Liver (tissue), 3 donors: ENCODE measurements around the gene BST1.
A peak's percentile ranks its signal among the peaks of the same experiment; 100 is the strongest.

ENCODE experiments used
- EGR1 ChIP-seq, 2 donors: IDR thresholded peaks; 2 replicates each; pipeline ENCODE4 v1.6.1; 2016 to 2018; ENCODE audit warnings: antibody characterized with exemption in 2 of 2, low read depth in 2 of 2
- FOXA1 ChIP-seq: IDR thresholded peaks from 2 replicates; pipeline ENCODE4 v1.6.1; 2016; ENCODE audit warnings: antibody characterized with exemption
- GABPA ChIP-seq, 2 donors: IDR thresholded peaks in 1 of 2; conservative IDR thresholded peaks in 1 of 2; 2 replicates each; pipeline ENCODE4 v1.6.1; 2016; ENCODE audit warnings: antibody characterized with exemption in 2 of 2, mild to moderate bottlenecking in 1 of 2, moderate library complexity in 1 of 2
- HNF4A ChIP-seq, 2 donors: conservative IDR thresholded peaks; 2 replicates each; pipeline ENCODE4 v1.6.1; 2016; ENCODE audit warnings: antibody characterized with exemption in 2 of 2, mild to moderate bottlenecking in 2 of 2
- JUND ChIP-seq, 2 donors: IDR thresholded peaks; 2 replicates each; pipeline ENCODE4 v1.6.1; 2016; ENCODE audit warnings: antibody characterized with exemption in 2 of 2
- RAD21 ChIP-seq, 2 donors: IDR thresholded peaks; 2 replicates each; pipeline ENCODE4 v1.6.1; 2016; ENCODE audit warnings: antibody characterized with exemption in 2 of 2, mild to moderate bottlenecking in 2 of 2
- REST ChIP-seq: IDR thresholded peaks from 2 replicates; pipeline ENCODE4 v1.6.1; 2016; ENCODE audit warnings: antibody characterized with exemption, mild to moderate bottlenecking
- RXRA ChIP-seq, 2 donors: IDR thresholded peaks; 2 replicates each; pipeline ENCODE4 v1.6.1; 2017 to 2018; ENCODE audit warnings: antibody characterized with exemption in 2 of 2, mild to moderate bottlenecking in 1 of 2
- SP1 ChIP-seq: IDR thresholded peaks from 2 replicates; pipeline ENCODE4 v1.6.1; 2018; ENCODE audit warnings: antibody characterized with exemption, mild to moderate bottlenecking
- TAF1 ChIP-seq: conservative IDR thresholded peaks from 2 replicates; pipeline ENCODE4 v1.6.1; 2016; ENCODE audit warnings: antibody characterized with exemption, mild to moderate bottlenecking
- ZBTB33 ChIP-seq: IDR thresholded peaks from 2 replicates; pipeline ENCODE4 v1.6.1; 2016; ENCODE audit warnings: antibody characterized with exemption
- TF ChIP-seq, protein P1 (sequence below): fragments of 150-350 bp; IDR thresholded peaks from 2 replicates; pipeline ENCODE4 v1.5.1; 2017; ENCODE audit warnings: improper control_type of control experiment, low read depth, low read length; ENCODE audit not compliant: missing input control
- TF ChIP-seq, protein P2 (sequence below): IDR thresholded peaks from 2 replicates; pipeline ENCODE4 v1.6.1; 2016; ENCODE audit warnings: antibody characterized with exemption
- TF ChIP-seq, protein P3 (sequence below): IDR thresholded peaks from 2 replicates; pipeline ENCODE4 v1.6.1; 2016; ENCODE audit warnings: antibody characterized with exemption
- donor health status: healthy.
- donor health status: healthy.

DNA sequence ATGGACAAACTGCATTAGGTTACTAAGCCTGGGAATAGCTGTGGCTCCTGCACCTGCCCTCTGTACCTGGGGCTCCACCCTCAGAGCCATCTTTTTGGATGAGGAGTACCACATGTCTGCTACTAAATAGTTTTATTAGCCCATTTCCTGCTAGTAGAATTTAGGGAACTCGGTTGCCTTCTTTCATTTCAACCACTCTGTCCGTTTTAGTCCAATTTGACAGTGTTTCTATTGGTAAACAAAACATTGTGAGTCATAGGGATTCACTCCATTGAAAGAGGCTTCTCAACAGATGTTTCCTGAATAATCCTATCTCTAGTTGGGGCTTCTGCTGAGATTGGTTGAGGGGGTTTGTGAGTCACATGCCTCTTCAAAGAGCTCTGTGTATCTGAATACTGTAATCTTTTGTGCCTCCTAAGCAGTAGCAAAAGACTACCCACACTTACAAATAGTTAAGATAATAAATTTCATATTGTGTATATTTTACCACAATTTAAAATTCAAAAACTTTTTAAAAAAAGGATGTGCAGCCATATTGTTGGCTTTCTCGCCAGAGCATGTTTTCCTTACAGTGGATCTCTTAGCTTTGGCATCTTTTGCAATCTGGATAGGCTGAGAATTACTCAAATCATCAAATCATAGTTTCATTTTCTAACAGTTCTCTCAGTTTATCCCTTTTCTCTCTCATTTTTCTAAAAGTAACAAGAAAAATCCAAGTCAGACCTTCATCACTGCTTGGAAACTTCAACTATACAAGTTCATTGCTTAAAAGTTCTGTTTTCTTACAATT, 11.3 kb upstream of the BST1 start:
- TF ChIP-seq, protein P1, sequence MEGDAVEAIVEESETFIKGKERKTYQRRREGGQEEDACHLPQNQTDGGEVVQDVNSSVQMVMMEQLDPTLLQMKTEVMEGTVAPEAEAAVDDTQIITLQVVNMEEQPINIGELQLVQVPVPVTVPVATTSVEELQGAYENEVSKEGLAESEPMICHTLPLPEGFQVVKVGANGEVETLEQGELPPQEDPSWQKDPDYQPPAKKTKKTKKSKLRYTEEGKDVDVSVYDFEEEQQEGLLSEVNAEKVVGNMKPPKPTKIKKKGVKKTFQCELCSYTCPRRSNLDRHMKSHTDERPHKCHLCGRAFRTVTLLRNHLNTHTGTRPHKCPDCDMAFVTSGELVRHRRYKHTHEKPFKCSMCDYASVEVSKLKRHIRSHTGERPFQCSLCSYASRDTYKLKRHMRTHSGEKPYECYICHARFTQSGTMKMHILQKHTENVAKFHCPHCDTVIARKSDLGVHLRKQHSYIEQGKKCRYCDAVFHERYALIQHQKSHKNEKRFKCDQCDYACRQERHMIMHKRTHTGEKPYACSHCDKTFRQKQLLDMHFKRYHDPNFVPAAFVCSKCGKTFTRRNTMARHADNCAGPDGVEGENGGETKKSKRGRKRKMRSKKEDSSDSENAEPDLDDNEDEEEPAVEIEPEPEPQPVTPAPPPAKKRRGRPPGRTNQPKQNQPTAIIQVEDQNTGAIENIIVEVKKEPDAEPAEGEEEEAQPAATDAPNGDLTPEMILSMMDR = no peak
- no peak for TF ChIP-seq ZBTB33
- TF ChIP-seq REST = no peak
- TF ChIP-seq RAD21 (IDR thresholded peaks at IDR 0.05) = no peak
- TF ChIP-seq, protein P2, sequence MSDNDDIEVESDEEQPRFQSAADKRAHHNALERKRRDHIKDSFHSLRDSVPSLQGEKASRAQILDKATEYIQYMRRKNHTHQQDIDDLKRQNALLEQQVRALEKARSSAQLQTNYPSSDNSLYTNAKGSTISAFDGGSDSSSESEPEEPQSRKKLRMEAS = no peak
- TF ChIP-seq TAF1 = no peak
- peak in 1 of 2 donors; percentile 58 for TF ChIP-seq JUND (IDR thresholded peaks at IDR 0.05)
- TF ChIP-seq RXRA (IDR thresholded peaks at IDR 0.05) = no peak
- no peak for TF ChIP-seq FOXA1
- no peak for TF ChIP-seq GABPA (IDR thresholded peaks at IDR 0.05 in 1 of 2, conservative IDR thresholded peaks at IDR 0.05 in 1 of 2)
- TF ChIP-seq HNF4A (conservative IDR thresholded peaks at IDR 0.05) = no peak
- TF ChIP-seq EGR1 (IDR thresholded peaks at IDR 0.05; ENCODE audit: low read depth in 2 of 2) = no peak
- TF ChIP-seq, protein P3, sequence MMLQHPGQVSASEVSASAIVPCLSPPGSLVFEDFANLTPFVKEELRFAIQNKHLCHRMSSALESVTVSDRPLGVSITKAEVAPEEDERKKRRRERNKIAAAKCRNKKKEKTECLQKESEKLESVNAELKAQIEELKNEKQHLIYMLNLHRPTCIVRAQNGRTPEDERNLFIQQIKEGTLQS = no peak
- TF ChIP-seq SP1 = no peak
